H1 (cell line): ENCODE measurements around the gene ZSWIM7. TPM values are rescaled to one million over a fixed set of nuclear protein-coding genes. Genes with fewer than 3 reads are reported as not detected.

Experiments used
- CTCF ChIA-PET: fragments of 300-600 bp; sonication (Branson Sonifier 250); formaldehyde crosslinking; loops from one replicate; lab custom pipeline; 2021; ENCODE audit not compliant: partially characterized antibody; lab: Charles Lee
- POLR2A ChIA-PET: fragments of 300-600 bp; sonication (Branson Sonifier 250); formaldehyde crosslinking; loops from one replicate; lab custom pipeline; 2021; ENCODE audit warnings: inconsistent platforms; ENCODE audit not compliant: partially characterized antibody; lab: Charles Lee
- DNase-seq, 2 experiments: peaks; one replicate each; pipeline versions ENCODE4 v3.0.0 to v3.0.0-alpha.2; 2010 to 2022; ENCODE audit warnings: low spot score in 2 of 2, low read depth in 1 of 2, mixed read lengths in 1 of 2
- FAIRE-seq: peaks from 2 replicates; lab custom pipeline; 2011; peaks lifted over from hg19 to GRCh38; lab: Jason Lieb, UNC
- H2AFZ ChIP-seq: 2 replicates; pipeline ENCODE4 v1.8.1; 2012; ENCODE audit warnings: low read length, inconsistent platforms
- H2AK5ac ChIP-seq: 2 replicates; pipeline ENCODE4 v1.6.1; 2013; ENCODE audit warnings: low read depth, low read length
- H2BK120ac ChIP-seq: replicated peaks from 2 replicates; pipeline ENCODE3; 2013; ENCODE audit warnings: low read depth, low read length, inconsistent platforms
- H2BK12ac ChIP-seq: 2 replicates; pipeline ENCODE4 v1.6.1; 2013; ENCODE audit warnings: low read depth, low read length
- H2BK15ac ChIP-seq: 2 replicates; pipeline ENCODE4 v1.6.1; 2013; ENCODE audit warnings: low read length
- H2BK20ac ChIP-seq: 2 replicates; pipeline ENCODE4 v1.6.1; 2013; ENCODE audit warnings: low read length
- H2BK5ac ChIP-seq: 2 replicates; pipeline ENCODE4 v1.6.1; 2013; ENCODE audit warnings: low read depth, low read length
- H3K14ac ChIP-seq: 2 replicates; pipeline ENCODE4 v1.6.1; 2013; ENCODE audit warnings: inconsistent platforms; ENCODE audit not compliant: insufficient read length
- H3K18ac ChIP-seq: 2 replicates; pipeline ENCODE4 v1.6.1; 2013; ENCODE audit warnings: low read length; ENCODE audit errors: extremely low read depth
- H3K23ac ChIP-seq: 2 replicates; pipeline ENCODE4 v1.6.1; 2013; ENCODE audit warnings: inconsistent platforms; ENCODE audit not compliant: insufficient read length
- H3K23me2 ChIP-seq: 2 replicates; pipeline ENCODE4 v1.6.1; 2013; ENCODE audit warnings: low read depth, low read length
- H3K27ac ChIP-seq: 2 replicates; pipeline ENCODE4 v1.6.1; 2011; ENCODE audit warnings: low read depth, low read length, inconsistent platforms
- H3K27me3 ChIP-seq, 4 experiments: replicated peaks in 1 of 4; 1 replicate in 1 of 4; 2 replicates in 3 of 4; pipeline versions ENCODE4 v1.6.1 to v1.8.1; 2011 to 2013; ENCODE audit warnings: low read length in 3 of 4, mild to moderate bottlenecking in 3 of 4, inconsistent platforms in 2 of 4, mixed read lengths in 2 of 4, moderate library complexity in 1 of 4; ENCODE audit not compliant: control insufficient read depth in 3 of 4, insufficient read depth in 3 of 4; ENCODE audit errors: extremely low read depth in 1 of 4
- H3K36me3 ChIP-seq, 4 experiments: 2 replicates each; pipeline versions ENCODE4 v1.6.1 to v1.8.1; 2011 to 2013; ENCODE audit warnings: mild to moderate bottlenecking in 4 of 4, low read length in 3 of 4, moderate library complexity in 2 of 4, control low read depth in 1 of 4, inconsistent platforms in 1 of 4; ENCODE audit not compliant: insufficient read depth in 4 of 4, control insufficient read depth in 2 of 4
- H3K4ac ChIP-seq: replicated peaks from 2 replicates; pipeline ENCODE3; 2013; ENCODE audit warnings: low read length, low read depth, mixed read lengths, inconsistent platforms; ENCODE audit not compliant: insufficient read length
- H3K4me1 ChIP-seq, 4 experiments: replicated peaks in 1 of 4; 1 replicate in 1 of 4; 2 replicates in 3 of 4; pipeline versions ENCODE4 v1.6.1 to v1.8.1; 2011 to 2013; ENCODE audit warnings: low read length in 3 of 4, inconsistent platforms in 2 of 4, mixed read lengths in 1 of 4; ENCODE audit not compliant: insufficient read depth in 4 of 4, control insufficient read depth in 3 of 4
- H3K4me2 ChIP-seq, 2 experiments: 2 replicates each; pipeline versions ENCODE4 v1.6.1 to v1.8.1; 2011 to 2013; ENCODE audit warnings: low read depth in 2 of 2, low read length in 2 of 2, control low read depth in 1 of 2, inconsistent platforms in 1 of 2, mild to moderate bottlenecking in 1 of 2; ENCODE audit not compliant: insufficient read depth in 1 of 2
- H3K4me3 ChIP-seq, 4 experiments: fragments of 200-600, 300-600 bp in 1 of 4; sonication (generic), shearing (Covaris generic), sonication (Bioruptor Twin) in 1 of 4; 2 replicates each; pipeline versions ENCODE4 v1.5.1 to v1.8.1; 2011 to 2016; ENCODE audit warnings: low read length in 4 of 4, low read depth in 3 of 4, control low read depth in 2 of 4, inconsistent platforms in 2 of 4, mild to moderate bottlenecking in 2 of 4, mixed read lengths in 1 of 4, moderate library complexity in 1 of 4; ENCODE audit not compliant: insufficient read depth in 2 of 4; ENCODE audit errors: extremely low read depth in 1 of 4
- H3K56ac ChIP-seq: replicated peaks from 2 replicates; pipeline ENCODE3; 2013; ENCODE audit warnings: low read depth, mild to moderate bottlenecking, mixed read lengths, low read length, inconsistent platforms; ENCODE audit not compliant: insufficient read length
- H3K79me1 ChIP-seq: 2 replicates; pipeline ENCODE4 v1.6.1; 2013; ENCODE audit warnings: low read depth, low read length, control low read depth
- H3K79me2 ChIP-seq, 2 experiments: 2 replicates each; pipeline versions ENCODE4 v1.6.1 to v1.8.1; 2012 to 2013; ENCODE audit warnings: low read length in 2 of 2, mild to moderate bottlenecking in 2 of 2, inconsistent platforms in 1 of 2; ENCODE audit not compliant: insufficient read depth in 2 of 2, control insufficient read depth in 1 of 2
- H3K9ac ChIP-seq, 4 experiments: replicated peaks in 1 of 4; 1 replicate in 1 of 4; 2 replicates in 3 of 4; pipeline versions ENCODE4 v1.6.1 to v1.8.1; 2011 to 2013; ENCODE audit warnings: low read depth in 3 of 4, low read length in 3 of 4, control low read depth in 2 of 4, mild to moderate bottlenecking in 2 of 4, moderate library complexity in 2 of 4, inconsistent platforms in 1 of 4; ENCODE audit errors: extremely low read depth in 1 of 4
- H3K9me3 ChIP-seq, 2 experiments: 2 replicates each; pipeline versions ENCODE4 v1.6.1 to v1.8.1; 2012 to 2013; ENCODE audit warnings: mild to moderate bottlenecking in 2 of 2, moderate library complexity in 2 of 2, control low read depth in 1 of 2, inconsistent platforms in 1 of 2, low read depth in 1 of 2, low read length in 1 of 2, mixed read lengths in 1 of 2; ENCODE audit not compliant: insufficient read depth in 2 of 2
- H4K20me1 ChIP-seq, 2 experiments: replicated peaks in 1 of 2; 2 replicates each; pipeline versions ENCODE3 to v1.8.1; 2011 to 2013; ENCODE audit warnings: inconsistent platforms in 2 of 2, low read length in 2 of 2, mild to moderate bottlenecking in 1 of 2; ENCODE audit not compliant: insufficient read depth in 2 of 2, control insufficient read depth in 1 of 2
- H4K5ac ChIP-seq: 2 replicates; pipeline ENCODE4 v1.6.1; 2013; ENCODE audit warnings: low read length, low read depth, mixed read lengths, inconsistent platforms; ENCODE audit not compliant: insufficient read length
- H4K8ac ChIP-seq: 2 replicates; pipeline ENCODE4 v1.8.0; 2013; ENCODE audit warnings: mild to moderate bottlenecking, moderate library complexity, low read length, inconsistent platforms; ENCODE audit not compliant: insufficient read depth; ENCODE audit errors: extremely low read depth
- H4K91ac ChIP-seq: replicated peaks from 2 replicates; pipeline ENCODE3; 2013; ENCODE audit warnings: low read length, mixed read lengths, inconsistent platforms; ENCODE audit not compliant: insufficient read length
- HDAC2 ChIP-seq, 2 experiments: fragments of 300-600 bp in 1 of 2; sonication (generic) in 1 of 2; IDR thresholded peaks; 2 replicates each; pipeline ENCODE4 v1.6.1; 2011 to 2012; ENCODE audit warnings: low read depth in 2 of 2, low read length in 2 of 2, mild to moderate bottlenecking in 2 of 2, moderate library complexity in 2 of 2, borderline replicate concordance in 1 of 2, inconsistent platforms in 1 of 2
- JUN ChIP-seq: IDR thresholded peaks from 2 replicates; pipeline ENCODE4 v1.6.1; 2011; ENCODE audit warnings: low read depth, mild to moderate bottlenecking, improper control_type of control experiment, low read length
- PHF8 ChIP-seq: fragments of 200-600 bp; sonication (generic); conservative IDR thresholded peaks from 2 replicates; pipeline ENCODE4 v1.7.1; 2012; ENCODE audit warnings: low read depth, mild to moderate bottlenecking, inconsistent platforms, low read length, moderate library complexity
- ZNF274 ChIP-seq: IDR thresholded peaks from 2 replicates; pipeline ENCODE4 v1.7.0; 2012; ENCODE audit warnings: low read length, borderline replicate concordance; ENCODE audit errors: extremely low read depth
- WGBS, 2 experiments: shearing (Covaris generic) in 1 of 2; methylation state at CpG; one replicate each; pipeline versions ENCODE4 v1.1.6 to v1.1.7; 2013 to 2015; ENCODE audit warnings: low lambda C conversion rate in 2 of 2, mixed read lengths in 2 of 2, inconsistent platforms in 1 of 2, low coverage in 1 of 2, missing lambda C conversion rate in 1 of 2; ENCODE audit not compliant: insufficient replicate concordance in 2 of 2, insufficient coverage in 1 of 2, insufficient read length in 1 of 2; ENCODE audit errors: extremely low coverage in 1 of 2, missing lambda C conversion rate in 1 of 2; 5-methylcytosine and 5-hydroxymethylcytosine counted together
- polyA plus RNA-seq, 7 experiments: library from polyadenylated mRNA; depleted of rRNA in 3 of 7; stranded (reverse) in 5 of 7; unstranded in 2 of 7; fragments of >200 nt in 5 of 7; fragments of 200-250 nt in 2 of 7; gene quantifications; 1 replicate in 5 of 7; 2 replicates in 1 of 7; 4 replicates in 1 of 7; pipeline versions ENCODE4 v1.2.1 to v1.2.3, GENCODE V29; 2011 to 2013; ENCODE audit warnings: missing spikeins in 2 of 7, mixed read lengths in 2 of 7
- total RNA-seq: library from RNA; stranded (reverse); fragmentation: NEBNext Ultra II Directional; extraction: Animal tissue kit (Norgen Biotek cat#: 25700); gene quantifications from 2 replicates; pipeline ENCODE4 v1.2.1, GENCODE V29; 2021

Gene ZSWIM7
- total and polyA plus RNA-seq, 2 of the 8 experiments (the other 6 are each of a cell fraction or from before 2014, with no cell fraction given): 39.3 to 57.7 TPM

DNA sequence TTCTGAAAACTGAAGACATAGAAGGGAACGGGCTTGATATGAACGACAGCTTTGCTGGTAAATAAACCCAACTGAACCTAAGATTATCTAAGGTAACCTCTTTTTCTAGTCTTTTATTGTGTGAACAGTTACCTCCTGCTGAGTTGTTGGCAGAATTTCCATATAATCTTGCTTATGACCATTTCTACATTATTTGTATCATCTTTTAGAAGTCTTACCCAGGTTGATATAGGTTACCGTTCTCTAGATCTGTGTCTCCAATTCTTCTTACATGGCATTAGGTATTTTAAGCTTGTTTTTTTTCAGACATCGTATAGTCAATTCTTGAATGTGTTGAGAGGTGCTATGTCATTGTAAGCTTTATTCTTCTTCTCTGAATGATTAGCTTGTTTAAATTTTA, 24.4 kb upstream of the ZSWIM7 start:
- Histone ChIP-seq H3K79me2 (peaks cover 0 to 13% of the 10 kb centered on the region in 2 experiments; a peak in 2 of 4 replicates), H2BK15ac (no peak overlapping the region), H3K4me3 (no peak overlapping the region), H4K8ac (no peak overlapping the region), H3K4me2 (no peak overlapping the region), H3K23ac (no peak overlapping the region), H3K36me3 (peaks cover 5 to 62% (median 38%) of the 10 kb centered on the region in 4 experiments), H3K9ac (no peak overlapping the region), H3K56ac (no peak overlapping the region), H2BK120ac (no peak overlapping the region), H3K18ac (no peak overlapping the region), H2BK20ac (no peak overlapping the region), H2BK12ac (no peak overlapping the region), H3K27ac (no peak overlapping the region), H4K5ac (no peak overlapping the region), H2AK5ac (no peak overlapping the region), H2BK5ac (no peak overlapping the region), H2AFZ (no peak overlapping the region), H3K14ac (no peak overlapping the region), H3K79me1 (no peaks in the 10 kb centered on the region; the same call in 1 of the 2 replicates), H3K9me3 (no peaks in the 10 kb centered on the region), H3K4me1 (no peaks in the 10 kb centered on the region), H3K27me3 (no peaks in the 10 kb centered on the region), H4K91ac (no peak overlapping the region), H3K23me2 (no peaks in the 10 kb centered on the region), H4K20me1 (peaks cover 6 to 10% of the 10 kb centered on the region in 2 experiments), H3K4ac (no peak overlapping the region)
- FAIRE-seq: no peak
- CTCF ChIA-PET: no interaction called here
- DNase-seq: no peak
- WGBS, 2 experiments: 90% methylated on average over 4 of the region's 4 CpGs; no CpG with 5 or more reads in 1 of the 2 experiments
- POLR2A ChIA-PET: interaction anchor here (2.6 kb wide), 1 partner anchor 12 kb away, joined by 6 read pairs; no protein-coding TSS in a partner anchor
- TF ChIP-seq JUN (no peak), HDAC2 (IDR thresholded peaks at IDR 0.05; ENCODE audit: borderline replicate concordance in 1 of 2, low read depth in 2 of 2, low read length in 2 of 2) (no peak), ZNF274 (no peak), PHF8 (no peak)
